NCI-H748 treated with DMSO at 0.1 percent for 48 hours (cell line): ENCODE results near the gene CNTN4.
"Not testable (repeated sequence)": the region's sequence is repeated elsewhere in the genome, so short reads cannot be mapped to it uniquely, and the experiment has no call there.

Experiments
- DNase-seq: peaks from one replicate; lab custom pipeline; 2025; lab: John Stamatoyannopoulos, UW

Gene CNTN4

DNA sequence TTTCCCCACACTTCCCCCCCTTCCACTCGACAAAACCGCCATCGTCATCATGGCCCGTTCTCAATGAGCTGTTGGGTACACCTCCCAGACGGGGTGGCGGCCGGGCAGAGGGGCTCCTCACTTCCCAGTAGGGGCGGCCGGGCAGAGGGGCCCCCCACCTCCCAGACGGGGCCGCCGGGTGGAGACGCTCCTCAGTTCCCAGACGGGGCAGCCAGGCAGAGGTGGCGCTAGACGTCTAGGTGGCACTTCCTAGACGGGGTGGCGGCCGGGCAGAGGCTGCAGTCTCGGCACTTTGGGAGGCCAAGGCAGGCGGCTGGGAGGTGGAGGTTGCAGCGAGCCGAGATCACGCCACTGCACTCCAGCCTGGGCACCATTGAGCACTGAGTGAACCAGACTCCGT lies 818.0 kb downstream of the CNTN4 start:
- not testable (repeated sequence) for DNase-seq

DNA sequence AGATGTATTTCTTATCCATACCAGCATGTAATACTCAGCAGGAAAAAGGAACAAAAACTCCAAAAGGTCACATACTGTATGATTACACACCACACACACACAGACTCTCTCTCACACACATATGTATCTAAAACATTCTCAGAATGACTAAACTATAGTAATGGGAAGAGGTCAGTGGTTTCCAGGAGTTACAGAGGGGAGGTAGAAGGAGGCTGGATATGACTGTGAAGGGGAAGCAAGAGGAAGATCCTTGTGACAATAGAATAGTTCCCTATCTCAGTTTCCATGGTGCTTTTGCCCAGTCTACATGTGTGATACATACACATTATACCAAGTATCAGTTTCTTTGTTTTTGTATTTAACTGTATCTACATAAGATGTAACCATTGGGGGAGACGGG lies 821.4 kb downstream of the CNTN4 start:
- no peak for DNase-seq

DNA sequence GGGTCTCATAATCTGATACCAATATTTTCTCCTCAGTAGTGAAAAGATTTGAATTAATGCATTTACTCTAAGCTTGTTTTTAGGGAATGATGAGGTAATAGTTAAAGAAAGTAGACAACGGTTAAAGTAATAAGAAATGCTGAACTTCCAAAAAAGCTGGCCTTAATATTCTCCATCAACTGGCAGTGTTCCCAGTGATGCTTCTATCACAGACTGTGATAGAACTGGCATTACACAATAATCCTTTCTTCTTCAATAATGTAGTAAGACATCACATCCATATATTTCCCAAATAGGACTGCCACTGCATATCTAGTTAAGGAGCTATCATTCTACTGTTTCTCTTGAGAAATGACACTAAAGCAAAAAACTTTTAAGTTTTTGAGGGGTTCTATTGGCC lies 822.8 kb downstream of the CNTN4 start:
- DNase-seq: no peak

DNA sequence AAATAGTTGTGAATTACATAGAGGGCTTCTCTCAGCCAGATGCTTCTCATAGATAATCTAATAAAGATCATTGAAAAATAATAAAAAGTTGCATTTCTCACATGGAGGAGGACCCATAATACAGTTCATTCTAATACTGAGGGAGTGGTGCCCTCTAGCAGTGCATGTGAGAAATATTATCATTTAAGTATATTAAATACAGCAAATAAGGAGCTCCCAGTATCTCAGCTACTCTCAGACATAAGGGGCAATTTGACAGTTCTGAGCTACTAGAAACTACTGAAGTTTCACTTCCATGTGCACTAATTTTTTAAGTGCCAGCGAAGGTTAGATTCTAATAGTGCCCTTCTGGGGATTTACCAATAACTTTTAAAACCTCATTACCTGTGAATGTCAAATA lies 823.2 kb downstream of the CNTN4 start:
- DNase-seq: peak; percentile 4

DNA sequence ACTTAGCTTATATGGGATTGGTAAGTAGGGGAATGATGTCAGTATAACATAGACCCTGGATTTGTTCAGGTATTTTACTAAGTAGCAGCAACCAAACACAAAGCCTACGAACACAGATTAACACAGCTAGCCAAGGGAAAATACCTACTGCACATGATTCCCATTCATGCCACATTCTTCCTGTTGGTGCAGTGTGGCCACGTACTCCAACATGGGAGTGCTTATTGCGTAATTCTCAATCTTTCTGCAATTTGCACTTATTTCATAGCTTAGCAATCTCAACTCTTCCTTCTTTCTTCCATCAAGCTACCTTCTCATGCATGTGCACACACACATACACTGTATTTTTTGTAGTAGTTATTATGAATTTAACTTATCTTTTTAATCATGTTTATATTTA lies 824.7 kb downstream of the CNTN4 start:
- DNase-seq: no peak

DNA sequence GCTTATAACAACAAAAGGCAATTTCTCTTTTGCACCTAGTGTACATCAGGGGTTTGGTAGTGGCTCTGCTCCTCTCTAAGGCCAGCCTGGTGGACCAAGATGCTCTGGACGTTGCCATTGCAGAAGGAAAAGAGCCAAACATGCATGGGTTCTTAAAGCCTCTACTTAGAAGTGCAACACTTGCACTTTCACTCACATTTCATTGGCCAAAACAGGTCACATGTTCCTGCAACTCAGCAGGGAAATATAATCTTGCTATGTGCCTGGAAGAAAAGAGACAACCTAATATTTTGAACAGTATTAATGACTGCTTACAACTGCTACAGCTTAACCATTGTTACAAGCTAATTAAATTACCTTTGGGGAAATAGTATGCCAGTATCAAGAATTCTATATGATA lies 828.6 kb downstream of the CNTN4 start:
- DNase-seq: no peak

DNA sequence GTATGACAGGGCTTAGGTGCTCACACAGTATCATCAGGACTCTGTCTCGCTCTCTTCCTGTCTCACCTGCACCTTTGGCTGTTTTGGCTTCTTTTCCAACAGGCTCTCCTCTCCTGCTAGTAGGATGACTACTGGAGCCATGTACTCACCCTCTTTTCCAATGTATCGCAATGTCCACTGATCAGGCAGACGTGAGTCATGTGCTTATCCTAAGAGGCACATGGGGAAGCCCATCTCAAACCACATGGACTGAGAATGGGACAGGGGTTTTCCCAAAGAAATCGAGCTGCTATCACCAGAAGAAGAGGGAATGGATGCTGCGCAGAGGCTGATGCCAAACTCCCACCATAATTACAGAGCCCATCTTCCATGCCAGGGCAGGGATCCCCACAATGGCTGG lies 830.9 kb downstream of the CNTN4 start:
- DNase-seq: no peak

DNA sequence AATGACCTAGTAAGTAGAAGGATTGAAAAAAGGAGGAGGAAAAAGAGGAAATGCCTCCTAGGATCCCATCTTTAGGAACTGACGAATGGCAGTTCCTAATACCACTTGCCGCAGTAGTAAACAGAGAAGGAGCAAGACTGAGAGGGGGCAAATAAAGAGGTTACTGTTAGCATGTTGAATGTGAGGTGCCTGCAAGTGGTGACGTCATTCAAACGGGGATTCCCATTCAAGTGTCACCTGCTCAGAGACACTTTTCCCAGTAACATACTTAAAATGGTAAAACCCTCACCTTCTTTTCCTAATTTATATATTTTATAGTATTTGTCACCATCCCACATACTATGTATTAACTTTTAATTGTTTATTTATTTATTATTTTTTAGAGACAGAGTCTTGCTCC lies 832.6 kb downstream of the CNTN4 start:
- no peak for DNase-seq

DNA sequence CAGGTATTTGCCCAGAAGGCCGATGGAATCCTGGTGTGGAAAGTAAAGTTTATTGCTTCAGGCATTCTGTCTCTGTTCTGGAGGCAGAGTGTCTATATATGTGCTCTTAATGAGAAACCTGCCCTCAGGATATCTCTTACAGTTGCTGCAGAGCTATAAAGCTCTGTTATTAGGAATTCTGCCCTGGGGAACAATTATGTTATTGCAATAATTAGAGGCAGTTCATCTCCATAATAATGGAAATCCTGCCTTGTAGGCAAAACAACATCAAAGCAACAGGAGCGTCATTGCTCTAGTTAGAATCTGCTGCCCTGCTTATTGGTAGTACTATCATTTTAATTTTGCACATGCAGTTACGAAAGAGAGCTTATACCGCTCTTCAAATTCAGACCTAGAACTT lies 835.9 kb downstream of the CNTN4 start:
- DNase-seq: no peak

DNA sequence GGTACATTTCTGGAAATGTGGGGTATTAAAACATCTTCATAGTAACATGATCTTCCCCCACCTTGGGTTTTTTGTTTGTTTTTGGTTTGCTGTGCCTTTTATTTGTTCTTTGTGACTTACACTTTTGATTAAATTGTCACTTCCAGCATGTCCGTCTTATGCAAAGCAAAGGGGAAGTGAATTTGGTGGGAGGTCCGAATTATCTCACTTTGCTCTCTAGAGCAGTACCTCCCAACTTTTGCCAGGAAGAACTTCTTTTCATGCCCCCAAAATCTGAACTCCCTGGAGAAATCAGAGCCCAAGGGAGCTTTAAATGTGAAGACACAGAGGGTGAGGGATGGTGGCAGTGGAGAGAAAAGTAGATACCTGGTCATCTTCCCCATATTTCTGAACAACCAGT lies 838.4 kb downstream of the CNTN4 start:
- no peak for DNase-seq

DNA sequence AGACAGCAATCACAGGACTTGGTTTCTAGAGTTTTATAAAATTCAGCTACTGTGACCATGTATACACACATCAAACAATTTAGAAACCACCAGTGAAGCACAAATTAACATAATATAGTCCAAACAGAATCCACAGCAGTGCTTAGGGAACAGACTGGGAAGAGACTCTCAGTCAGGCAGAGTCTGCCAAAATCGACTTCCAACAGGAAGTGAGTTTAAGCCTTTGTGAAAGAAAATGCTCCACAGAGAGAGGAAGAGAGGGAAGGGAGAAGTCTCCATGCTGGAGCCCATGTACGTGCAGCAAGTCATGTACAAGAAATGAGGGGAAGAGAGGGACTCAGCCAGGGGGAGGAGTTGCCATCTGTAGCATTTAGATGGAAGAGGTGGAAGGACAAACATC lies 838.9 kb downstream of the CNTN4 start:
- DNase-seq: peak; percentile 4

DNA sequence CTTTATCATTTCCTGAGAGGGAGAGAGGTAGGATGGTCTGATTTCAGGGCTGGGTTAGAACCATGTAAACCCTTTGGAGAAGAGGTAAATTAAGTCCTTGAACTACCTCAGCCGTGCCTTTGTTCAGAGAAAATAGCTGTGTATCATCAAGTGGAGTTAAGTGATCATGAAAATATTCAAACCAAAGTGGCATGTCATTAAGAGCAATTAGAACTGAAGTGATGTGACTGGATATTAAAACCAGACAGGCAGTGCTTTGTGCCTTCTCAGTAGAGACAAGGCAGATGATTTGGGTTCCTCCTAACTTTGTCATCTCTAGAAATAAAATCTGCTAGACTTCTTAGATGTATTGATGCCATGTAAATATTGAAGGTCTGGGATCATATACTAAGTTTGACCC lies 840.0 kb downstream of the CNTN4 start:
- DNase-seq: peak; percentile 94

DNA sequence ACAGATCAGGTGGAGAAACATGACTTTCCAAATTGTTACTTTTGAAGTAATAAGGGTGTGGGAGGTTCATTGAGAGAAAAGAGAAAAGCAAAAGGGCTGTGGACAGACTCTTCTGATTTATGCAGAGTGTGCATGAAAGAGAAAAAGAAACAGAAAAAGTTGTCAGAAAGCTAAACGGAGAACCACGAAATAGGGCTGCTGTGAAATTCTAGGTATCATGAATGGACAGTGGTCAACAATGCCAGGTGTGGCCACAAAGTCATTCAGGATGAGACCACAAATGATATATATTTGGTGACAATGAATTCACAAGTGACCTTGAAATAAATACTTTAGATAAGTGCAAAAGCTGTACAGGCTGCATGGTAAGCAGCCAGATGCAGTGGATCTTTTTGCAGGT lies 841.4 kb downstream of the CNTN4 start:
- DNase-seq: no peak

DNA sequence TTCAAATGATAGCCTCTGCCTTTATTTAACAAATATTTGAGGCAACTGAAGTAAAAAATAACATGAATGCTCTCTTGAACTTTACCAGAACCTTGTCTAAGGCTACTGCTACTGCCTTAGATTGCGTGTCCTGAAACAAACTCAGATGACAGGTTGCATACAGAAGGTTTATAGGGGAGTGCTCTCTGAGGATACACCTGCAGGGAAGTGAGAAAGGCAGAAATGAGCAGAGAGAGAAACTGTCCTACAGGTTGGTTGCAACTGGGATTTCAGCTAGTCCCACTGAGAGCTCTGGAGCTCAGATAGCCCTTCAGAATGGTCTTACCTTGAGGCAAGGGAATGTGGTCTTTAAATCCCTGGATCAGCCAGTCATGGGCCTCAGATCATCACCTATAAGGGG lies 846.0 kb downstream of the CNTN4 start:
- no peak for DNase-seq

DNA sequence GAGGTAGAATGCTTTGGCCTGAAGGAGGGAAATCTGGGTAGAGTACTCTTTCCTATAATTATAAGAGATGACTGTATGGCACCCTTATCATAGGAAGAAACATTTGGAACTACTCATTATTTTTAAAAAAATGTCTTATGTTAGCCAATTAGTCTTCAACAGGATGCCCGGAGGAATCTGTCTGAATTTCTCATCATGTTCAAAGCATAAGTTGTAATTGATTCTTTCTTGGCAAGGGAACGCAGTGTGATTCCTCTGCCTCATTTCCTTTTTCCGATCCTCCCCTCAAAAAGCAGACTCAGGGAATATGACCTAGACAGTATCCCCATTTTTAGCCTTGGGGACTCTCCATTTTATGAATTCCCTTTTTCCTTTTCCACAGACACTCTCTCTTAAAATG lies 846.5 kb downstream of the CNTN4 start:
- DNase-seq: no peak

DNA sequence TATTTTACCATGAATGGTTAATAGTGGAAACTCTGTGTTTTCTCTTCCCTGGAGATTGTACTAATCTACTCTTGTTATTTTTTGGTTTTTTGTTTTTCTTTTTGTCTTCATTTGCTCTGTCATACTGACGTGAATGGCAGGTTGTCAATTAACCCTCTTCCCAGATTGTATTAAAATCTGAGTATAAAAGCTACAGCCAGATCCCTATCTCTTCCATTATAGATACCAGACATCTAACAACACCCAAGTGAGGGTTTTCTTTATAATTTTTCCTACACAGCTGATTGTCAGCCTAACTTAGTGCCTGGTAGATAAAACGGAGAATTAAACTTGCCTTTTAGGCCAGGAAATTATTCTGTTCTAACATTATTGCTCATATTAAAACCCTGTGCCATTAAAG lies 848.9 kb downstream of the CNTN4 start:
- DNase-seq: no peak

DNA sequence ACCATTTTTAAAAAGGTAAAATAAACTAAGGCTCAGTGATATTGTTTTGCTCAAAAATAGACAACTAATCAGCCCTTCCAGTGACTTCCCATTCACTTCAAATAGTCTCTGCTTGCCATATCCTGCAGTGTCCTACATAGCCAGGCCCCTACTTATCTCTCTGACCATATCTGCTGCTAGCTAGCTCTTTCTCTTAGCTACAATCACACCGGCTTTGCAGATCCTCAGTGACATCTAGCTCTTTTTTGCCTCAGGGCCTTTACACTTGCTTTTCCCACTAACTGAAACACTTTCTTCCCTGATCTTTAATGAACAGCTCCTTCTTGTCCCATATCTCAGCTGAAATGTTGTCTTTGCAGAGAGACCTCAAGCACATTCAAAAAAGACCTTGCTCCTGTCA lies 850.2 kb downstream of the CNTN4 start:
- no peak for DNase-seq

DNA sequence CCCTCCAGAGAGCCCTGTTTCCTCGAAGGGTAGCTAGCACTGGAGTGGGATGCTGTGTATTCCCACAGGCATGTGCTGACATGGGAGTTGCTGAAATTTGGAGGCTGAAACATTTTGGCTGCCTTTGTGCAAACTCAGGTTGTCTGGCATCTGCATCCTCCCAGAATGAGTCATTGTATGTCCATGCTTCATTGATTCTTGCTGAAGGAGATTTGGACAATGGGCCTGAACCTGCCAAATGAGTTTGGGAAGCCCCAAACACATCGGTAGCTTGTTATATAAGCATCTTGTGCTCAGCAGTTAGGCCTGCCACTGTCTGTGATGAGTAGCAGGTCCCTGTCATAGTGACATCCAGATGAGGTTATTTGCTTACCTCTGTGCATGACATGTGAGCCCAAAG lies 851.5 kb downstream of the CNTN4 start:
- no peak for DNase-seq

DNA sequence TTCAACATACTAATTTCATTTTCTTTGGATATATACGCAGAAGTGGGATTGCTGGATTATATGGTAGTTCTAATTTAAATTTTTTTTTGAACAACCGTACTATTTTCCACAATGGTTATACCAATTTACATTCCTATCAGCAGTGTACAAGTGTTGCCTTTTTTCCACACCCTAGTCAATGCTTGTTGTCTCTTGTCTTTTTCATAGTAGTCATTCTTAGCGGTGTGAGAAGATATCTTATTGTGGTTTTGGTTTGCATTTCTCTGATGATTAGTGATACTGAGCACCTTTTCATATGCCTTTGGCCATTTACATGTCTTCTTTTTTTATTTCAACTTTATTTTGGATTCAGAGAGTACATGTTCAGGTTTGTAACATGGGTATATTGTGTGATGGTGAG lies 858.4 kb downstream of the CNTN4 start:
- DNase-seq: no peak

DNA sequence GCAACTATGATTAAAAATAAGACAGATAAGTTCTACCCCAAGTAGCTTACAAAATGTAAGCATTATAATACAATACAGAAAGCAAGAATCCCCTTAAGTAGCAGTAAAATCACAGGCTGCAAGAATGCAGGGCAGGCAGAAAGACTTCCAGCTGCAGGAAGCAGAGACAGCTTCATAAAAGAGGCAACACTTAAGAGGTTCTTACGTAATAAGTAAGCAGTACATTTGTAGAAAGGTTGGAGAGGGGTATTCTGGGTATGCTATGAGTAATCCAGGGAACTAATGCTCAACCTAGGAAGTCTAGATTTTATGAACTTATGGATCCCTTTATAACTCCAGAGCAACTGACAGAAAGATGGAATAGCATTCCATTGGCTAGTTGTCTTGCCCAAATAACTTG lies 859.9 kb downstream of the CNTN4 start:
- DNase-seq: no peak

DNA sequence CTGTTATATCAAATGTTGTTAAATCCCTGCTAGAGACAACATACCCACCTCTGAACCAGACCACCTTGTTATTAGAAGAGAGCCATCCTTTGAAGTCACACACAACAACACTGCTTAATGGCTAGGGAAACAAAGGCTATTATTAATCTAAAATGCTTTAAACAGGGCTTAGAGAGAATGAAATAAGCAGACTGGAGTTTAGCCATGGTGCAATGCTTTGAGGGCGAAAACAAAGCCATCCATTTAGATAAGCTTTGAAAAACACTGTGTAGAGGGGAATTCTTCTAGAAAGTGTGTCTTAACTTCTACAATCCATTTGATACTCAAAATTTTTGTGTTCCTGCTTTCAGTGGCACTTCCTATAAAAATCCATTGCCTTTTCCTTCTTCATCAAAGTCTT lies 862.9 kb downstream of the CNTN4 start:
- DNase-seq: no peak

DNA sequence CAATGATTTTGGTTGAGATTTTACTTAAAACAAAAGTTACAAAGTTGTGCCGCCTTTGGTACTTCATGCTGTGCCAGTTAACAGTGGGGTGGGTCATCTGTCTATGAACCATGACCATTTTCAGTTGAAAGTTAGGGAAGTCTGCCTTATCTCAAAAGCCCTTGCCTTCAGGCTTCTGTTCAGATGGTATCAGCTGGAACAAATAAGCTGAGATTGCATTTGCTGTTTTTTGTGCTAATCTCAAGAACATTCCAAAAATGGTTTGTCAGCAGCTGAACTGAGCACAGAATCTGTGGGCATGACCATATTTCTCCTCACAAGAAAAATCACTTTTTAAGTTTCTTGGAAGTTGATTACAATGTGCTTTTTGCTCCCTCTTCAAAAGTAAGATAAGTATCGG lies 869.2 kb downstream of the CNTN4 start:
- no peak for DNase-seq

DNA sequence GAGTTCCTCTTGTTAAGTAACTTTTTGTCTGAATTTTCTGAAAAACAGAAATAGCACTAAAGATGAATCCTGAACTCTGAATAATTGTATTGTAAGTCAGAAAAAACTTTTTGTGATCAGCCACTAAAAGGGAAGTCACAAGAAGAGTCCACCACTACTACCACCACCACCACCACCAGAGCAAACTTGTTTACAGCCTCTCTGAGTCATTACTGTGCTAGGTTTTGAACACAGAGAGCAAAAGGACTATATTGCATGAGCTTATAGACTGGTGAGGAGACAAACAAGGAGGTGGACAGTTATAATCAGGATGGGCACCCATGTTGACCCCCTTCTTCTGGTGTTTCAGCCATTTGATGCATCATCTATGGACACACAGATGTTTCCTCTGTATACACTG lies 869.8 kb downstream of the CNTN4 start:
- no peak for DNase-seq

DNA sequence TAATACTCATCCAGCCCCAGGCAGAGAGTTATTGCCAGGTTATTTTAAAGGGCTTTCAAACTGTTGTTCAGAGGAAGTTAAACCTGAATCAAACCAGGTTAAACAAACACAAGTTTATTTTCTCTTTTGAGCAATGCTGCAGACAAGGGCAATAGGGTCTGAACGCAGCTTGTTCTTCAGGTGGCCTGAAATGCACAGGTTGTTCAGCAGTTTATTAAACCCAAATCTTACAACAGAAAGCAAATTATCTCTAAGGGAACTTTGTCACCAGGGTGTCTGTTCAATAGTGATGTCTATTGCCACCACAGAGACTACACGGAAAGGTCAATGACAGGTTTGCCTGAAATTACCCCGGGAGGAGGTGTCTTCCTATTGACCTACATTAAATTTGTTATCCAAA lies 877.5 kb downstream of the CNTN4 start:
- DNase-seq: no peak

DNA sequence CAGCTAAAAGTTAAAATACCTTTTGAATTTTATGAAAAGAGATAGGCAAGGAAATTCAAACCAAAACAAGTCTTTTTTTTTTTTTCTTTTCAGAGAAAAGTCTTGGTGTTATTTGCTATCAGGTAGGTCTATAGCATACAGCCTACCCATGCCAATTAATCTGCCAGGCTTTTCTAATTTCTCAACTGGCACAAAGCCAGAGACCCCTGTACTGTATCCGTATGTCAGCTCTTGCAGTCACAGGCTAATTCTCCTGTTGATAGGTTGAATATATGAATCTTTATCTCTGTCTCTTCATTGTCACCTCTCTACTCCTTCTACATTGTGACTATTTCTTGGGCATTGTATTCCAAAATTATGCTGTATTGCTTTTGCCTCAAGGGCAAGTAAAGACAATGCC lies 878.1 kb downstream of the CNTN4 start:
- no peak for DNase-seq
